ENCODE measurements around the gene TBXT. TPM values are rescaled to one million over a fixed set of nuclear protein-coding genes. Genes with fewer than 3 reads are reported as not detected.

Gene TBXT
- total and polyA plus RNA-seq, 9 of the 15 experiments (the other 6 are each of a cell fraction or from before 2014, with no cell fraction given), result not detected

DNA sequence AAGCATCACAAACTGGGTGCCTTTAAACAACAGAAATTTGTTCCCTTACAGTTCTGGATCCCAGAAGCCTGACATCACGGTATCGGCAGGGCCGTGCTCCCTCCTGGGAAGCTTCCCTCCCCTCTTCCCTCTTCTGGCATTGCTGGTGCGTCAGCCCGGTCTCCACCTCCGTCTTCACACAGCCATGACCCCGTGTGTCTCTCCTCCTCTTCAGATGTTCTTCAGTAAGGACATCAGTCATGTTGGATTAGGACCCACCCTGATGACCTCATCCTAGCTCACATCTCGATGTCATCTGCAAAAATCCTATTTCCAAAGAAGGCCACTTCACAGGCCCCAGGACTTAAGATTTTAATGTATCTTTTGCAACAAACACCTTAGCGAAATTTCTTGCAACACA is 38.4 kb upstream of the TBXT start (continued):
- TF ChIP-seq, protein P1, sequence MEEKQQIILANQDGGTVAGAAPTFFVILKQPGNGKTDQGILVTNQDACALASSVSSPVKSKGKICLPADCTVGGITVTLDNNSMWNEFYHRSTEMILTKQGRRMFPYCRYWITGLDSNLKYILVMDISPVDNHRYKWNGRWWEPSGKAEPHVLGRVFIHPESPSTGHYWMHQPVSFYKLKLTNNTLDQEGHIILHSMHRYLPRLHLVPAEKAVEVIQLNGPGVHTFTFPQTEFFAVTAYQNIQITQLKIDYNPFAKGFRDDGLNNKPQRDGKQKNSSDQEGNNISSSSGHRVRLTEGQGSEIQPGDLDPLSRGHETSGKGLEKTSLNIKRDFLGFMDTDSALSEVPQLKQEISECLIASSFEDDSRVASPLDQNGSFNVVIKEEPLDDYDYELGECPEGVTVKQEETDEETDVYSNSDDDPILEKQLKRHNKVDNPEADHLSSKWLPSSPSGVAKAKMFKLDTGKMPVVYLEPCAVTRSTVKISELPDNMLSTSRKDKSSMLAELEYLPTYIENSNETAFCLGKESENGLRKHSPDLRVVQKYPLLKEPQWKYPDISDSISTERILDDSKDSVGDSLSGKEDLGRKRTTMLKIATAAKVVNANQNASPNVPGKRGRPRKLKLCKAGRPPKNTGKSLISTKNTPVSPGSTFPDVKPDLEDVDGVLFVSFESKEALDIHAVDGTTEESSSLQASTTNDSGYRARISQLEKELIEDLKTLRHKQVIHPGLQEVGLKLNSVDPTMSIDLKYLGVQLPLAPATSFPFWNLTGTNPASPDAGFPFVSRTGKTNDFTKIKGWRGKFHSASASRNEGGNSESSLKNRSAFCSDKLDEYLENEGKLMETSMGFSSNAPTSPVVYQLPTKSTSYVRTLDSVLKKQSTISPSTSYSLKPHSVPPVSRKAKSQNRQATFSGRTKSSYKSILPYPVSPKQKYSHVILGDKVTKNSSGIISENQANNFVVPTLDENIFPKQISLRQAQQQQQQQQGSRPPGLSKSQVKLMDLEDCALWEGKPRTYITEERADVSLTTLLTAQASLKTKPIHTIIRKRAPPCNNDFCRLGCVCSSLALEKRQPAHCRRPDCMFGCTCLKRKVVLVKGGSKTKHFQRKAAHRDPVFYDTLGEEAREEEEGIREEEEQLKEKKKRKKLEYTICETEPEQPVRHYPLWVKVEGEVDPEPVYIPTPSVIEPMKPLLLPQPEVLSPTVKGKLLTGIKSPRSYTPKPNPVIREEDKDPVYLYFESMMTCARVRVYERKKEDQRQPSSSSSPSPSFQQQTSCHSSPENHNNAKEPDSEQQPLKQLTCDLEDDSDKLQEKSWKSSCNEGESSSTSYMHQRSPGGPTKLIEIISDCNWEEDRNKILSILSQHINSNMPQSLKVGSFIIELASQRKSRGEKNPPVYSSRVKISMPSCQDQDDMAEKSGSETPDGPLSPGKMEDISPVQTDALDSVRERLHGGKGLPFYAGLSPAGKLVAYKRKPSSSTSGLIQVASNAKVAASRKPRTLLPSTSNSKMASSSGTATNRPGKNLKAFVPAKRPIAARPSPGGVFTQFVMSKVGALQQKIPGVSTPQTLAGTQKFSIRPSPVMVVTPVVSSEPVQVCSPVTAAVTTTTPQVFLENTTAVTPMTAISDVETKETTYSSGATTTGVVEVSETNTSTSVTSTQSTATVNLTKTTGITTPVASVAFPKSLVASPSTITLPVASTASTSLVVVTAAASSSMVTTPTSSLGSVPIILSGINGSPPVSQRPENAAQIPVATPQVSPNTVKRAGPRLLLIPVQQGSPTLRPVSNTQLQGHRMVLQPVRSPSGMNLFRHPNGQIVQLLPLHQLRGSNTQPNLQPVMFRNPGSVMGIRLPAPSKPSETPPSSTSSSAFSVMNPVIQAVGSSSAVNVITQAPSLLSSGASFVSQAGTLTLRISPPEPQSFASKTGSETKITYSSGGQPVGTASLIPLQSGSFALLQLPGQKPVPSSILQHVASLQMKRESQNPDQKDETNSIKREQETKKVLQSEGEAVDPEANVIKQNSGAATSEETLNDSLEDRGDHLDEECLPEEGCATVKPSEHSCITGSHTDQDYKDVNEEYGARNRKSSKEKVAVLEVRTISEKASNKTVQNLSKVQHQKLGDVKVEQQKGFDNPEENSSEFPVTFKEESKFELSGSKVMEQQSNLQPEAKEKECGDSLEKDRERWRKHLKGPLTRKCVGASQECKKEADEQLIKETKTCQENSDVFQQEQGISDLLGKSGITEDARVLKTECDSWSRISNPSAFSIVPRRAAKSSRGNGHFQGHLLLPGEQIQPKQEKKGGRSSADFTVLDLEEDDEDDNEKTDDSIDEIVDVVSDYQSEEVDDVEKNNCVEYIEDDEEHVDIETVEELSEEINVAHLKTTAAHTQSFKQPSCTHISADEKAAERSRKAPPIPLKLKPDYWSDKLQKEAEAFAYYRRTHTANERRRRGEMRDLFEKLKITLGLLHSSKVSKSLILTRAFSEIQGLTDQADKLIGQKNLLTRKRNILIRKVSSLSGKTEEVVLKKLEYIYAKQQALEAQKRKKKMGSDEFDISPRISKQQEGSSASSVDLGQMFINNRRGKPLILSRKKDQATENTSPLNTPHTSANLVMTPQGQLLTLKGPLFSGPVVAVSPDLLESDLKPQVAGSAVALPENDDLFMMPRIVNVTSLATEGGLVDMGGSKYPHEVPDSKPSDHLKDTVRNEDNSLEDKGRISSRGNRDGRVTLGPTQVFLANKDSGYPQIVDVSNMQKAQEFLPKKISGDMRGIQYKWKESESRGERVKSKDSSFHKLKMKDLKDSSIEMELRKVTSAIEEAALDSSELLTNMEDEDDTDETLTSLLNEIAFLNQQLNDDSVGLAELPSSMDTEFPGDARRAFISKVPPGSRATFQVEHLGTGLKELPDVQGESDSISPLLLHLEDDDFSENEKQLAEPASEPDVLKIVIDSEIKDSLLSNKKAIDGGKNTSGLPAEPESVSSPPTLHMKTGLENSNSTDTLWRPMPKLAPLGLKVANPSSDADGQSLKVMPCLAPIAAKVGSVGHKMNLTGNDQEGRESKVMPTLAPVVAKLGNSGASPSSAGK (IDR thresholded peaks at IDR 0.05), result no peak
- no peak for TF ChIP-seq ZNF586 (CRISPR knock-in tag; conservative IDR thresholded peaks at IDR 0.05)
- TF ChIP-seq PCBP2 (IDR thresholded peaks at IDR 0.05; ENCODE audit: low read depth, low read length, poor library complexity, severe bottlenecking), result no peak
- no peak for TF ChIP-seq NFXL1 (CRISPR knock-in tag; IDR thresholded peaks at IDR 0.05)
- no peak for TF ChIP-seq FOSL1 (tag; conservative IDR thresholded peaks at IDR 0.05)
- TF ChIP-seq, protein P2, sequence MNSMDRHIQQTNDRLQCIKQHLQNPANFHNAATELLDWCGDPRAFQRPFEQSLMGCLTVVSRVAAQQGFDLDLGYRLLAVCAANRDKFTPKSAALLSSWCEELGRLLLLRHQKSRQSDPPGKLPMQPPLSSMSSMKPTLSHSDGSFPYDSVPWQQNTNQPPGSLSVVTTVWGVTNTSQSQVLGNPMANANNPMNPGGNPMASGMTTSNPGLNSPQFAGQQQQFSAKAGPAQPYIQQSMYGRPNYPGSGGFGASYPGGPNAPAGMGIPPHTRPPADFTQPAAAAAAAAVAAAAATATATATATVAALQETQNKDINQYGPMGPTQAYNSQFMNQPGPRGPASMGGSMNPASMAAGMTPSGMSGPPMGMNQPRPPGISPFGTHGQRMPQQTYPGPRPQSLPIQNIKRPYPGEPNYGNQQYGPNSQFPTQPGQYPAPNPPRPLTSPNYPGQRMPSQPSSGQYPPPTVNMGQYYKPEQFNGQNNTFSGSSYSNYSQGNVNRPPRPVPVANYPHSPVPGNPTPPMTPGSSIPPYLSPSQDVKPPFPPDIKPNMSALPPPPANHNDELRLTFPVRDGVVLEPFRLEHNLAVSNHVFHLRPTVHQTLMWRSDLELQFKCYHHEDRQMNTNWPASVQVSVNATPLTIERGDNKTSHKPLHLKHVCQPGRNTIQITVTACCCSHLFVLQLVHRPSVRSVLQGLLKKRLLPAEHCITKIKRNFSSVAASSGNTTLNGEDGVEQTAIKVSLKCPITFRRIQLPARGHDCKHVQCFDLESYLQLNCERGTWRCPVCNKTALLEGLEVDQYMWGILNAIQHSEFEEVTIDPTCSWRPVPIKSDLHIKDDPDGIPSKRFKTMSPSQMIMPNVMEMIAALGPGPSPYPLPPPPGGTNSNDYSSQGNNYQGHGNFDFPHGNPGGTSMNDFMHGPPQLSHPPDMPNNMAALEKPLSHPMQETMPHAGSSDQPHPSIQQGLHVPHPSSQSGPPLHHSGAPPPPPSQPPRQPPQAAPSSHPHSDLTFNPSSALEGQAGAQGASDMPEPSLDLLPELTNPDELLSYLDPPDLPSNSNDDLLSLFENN (IDR thresholded peaks at IDR 0.05; ENCODE audit: low read depth in 2 of 2, low read length in 2 of 2), result no peak

Data from K562 (cell line).